PC-9 (cell line): ENCODE measurements around the gene GPT2. TPM values are rescaled to one million over a fixed set of nuclear protein-coding genes. Genes with fewer than 3 reads are reported as not detected.
A peak's percentile ranks its signal among the peaks of the same experiment; 100 is the strongest.

Experiments
- BruUV-seq: library from RNA; stranded (reverse); fragments of 400-500 nt; replicated peaks from 2 replicates; lab custom pipeline; 2021; lab: Mats Ljungman, UMichigan
- CTCF ChIA-PET: fragments of 300-600 bp; sonication (Branson Sonifier 250); formaldehyde crosslinking; loops from one replicate; lab custom pipeline; 2022; ENCODE audit warnings: antibody characterized with exemption; lab: Charles Lee
- POLR2A ChIA-PET: fragments of 300-600 bp; sonication (Branson Sonifier 250); formaldehyde crosslinking; loops from one replicate; lab custom pipeline; 2022; ENCODE audit warnings: antibody characterized with exemption; ENCODE audit not compliant: unreplicated experiment; lab: Charles Lee
- DNase-seq, 2 experiments: peaks; one replicate each; pipeline versions ENCODE4 v3.0.0 to v3.0.0-alpha.2; 2015 to 2022; ENCODE audit warnings: mixed read lengths in 1 of 2
- H2AFZ ChIP-seq: fragments of 200-600 bp; sonication (generic); 2 replicates; pipeline ENCODE4 v1.8.1; 2017; ENCODE audit warnings: antibody characterized with exemption
- H3F3A ChIP-seq: fragments of 200-600 bp; sonication (generic); 2 replicates; pipeline ENCODE4 v1.8.1; 2017; ENCODE audit warnings: antibody characterized with exemption, mild to moderate bottlenecking, low read depth; ENCODE audit not compliant: insufficient read depth
- H3K27ac ChIP-seq: fragments of 200-600 bp; sonication (generic); 2 replicates; pipeline ENCODE4 v1.6.1; 2016; ENCODE audit warnings: mixed run types
- H3K27me3 ChIP-seq: fragments of 200-600 bp; sonication (generic); 2 replicates; pipeline ENCODE4 v1.6.1; 2016; ENCODE audit warnings: low read depth, mixed run types; ENCODE audit not compliant: insufficient read depth
- H3K36me3 ChIP-seq: fragments of 200-600 bp; sonication (generic); 2 replicates; pipeline ENCODE4 v1.6.1; 2016; ENCODE audit warnings: low read depth, mixed run types
- H3K4me1 ChIP-seq: fragments of 200-600 bp; sonication (generic); replicated peaks from 2 replicates; pipeline ENCODE4 v1.6.1; 2016; ENCODE audit warnings: mixed run types; ENCODE audit not compliant: insufficient read depth
- H3K4me2 ChIP-seq: fragments of 200-600 bp; sonication (generic); 2 replicates; pipeline ENCODE4 v1.6.1; 2017; ENCODE audit warnings: mixed run types
- H3K4me3 ChIP-seq: fragments of 200-600 bp; sonication (generic); 2 replicates; pipeline ENCODE4 v1.6.1; 2016; ENCODE audit warnings: mixed run types
- H3K79me2 ChIP-seq: fragments of 200-600 bp; sonication (generic); 2 replicates; pipeline ENCODE4 v1.6.1; 2017; ENCODE audit warnings: low read depth, mixed run types
- H3K9me2 ChIP-seq: fragments of 200-600 bp; sonication (generic); 2 replicates; pipeline ENCODE4 v1.8.1; 2017; ENCODE audit warnings: mild to moderate bottlenecking; ENCODE audit not compliant: insufficient read depth
- H3K9me3 ChIP-seq: fragments of 200-600 bp; sonication (generic); 2 replicates; pipeline ENCODE4 v1.8.1; 2016; ENCODE audit warnings: low read depth; ENCODE audit not compliant: insufficient read depth
- H4K20me1 ChIP-seq: fragments of 200-600 bp; sonication (generic); 2 replicates; pipeline ENCODE4 v1.8.1; 2017; ENCODE audit not compliant: insufficient read depth
- EZH2 ChIP-seq: fragments of 200-600 bp; sonication (generic); IDR thresholded peaks from 2 replicates; pipeline ENCODE4 v1.8.0; 2017; ENCODE audit warnings: antibody characterized with exemption, low read depth
- intact Hi-C: fragments of 100-400 bp; cut with micrococcal nuclease; formaldehyde crosslinking; loops from one replicate; pipeline ENCODE4 v1.10.0; 2022; ENCODE audit not compliant: unreplicated experiment
- total RNA-seq: library from RNA; stranded (reverse); gene quantifications from 2 replicates; pipeline ENCODE4 v1.2.3, GENCODE V29; 2021
- TF ChIP-seq, protein P1 (sequence below): fragments of 200-600 bp; sonication (generic); conservative IDR thresholded peaks from 2 replicates; pipeline ENCODE4 v1.6.1; 2017; ENCODE audit warnings: mixed run types, antibody characterized with exemption, mild to moderate bottlenecking, moderate library complexity

Gene GPT2
- total RNA-seq, 1 experiment from 2014 or later = 67.2 TPM

DNA sequence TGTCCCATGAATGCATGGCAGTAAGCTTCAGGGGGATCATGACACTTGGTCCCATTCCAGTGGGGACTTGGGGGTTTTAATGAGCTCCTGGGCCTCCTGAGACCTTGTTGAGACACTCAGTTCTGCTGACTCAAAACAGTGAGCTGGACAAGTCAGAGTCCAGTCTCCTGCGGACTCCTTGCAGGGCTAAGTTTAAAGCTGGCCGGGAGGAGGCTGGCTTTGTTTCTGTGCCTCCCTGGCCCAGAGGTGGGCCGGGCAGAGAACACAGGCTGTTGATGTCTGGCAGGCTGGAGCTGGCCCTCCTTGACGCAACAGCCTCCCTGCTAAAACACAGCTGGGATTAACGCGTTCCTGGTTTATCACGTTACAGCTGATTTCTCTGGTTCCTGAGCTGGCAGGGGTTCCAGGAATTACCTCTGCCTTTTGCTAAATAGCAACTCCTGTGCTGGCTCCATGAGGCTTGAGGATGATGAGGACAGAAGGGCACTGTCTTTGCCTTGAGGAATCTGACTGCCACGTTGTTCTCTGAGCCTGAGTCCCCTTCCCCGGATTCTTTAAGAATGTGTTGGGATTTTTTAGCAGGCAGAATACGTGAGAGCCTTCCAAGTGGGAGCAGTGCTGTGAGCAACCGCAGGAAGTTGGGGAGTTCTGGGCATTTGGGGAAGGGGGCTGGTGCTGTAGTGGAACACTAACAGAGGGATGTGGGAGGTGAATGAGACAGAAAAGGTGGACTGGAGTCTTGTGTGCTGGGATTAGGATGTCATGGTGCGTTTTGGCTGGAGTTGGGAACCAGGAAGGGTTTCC, 2.0 kb downstream of the GPT2 start:
- Histone ChIP-seq H3K79me2 (peaks cover 52% of the 10 kb centered on the region), H2AFZ (no peak overlapping the region), H3K4me1 (peaks cover 32% of the 10 kb centered on the region), H3K4me3 (peak overlapping the region; percentile 82; the same call in 1 of the 2 replicates), H4K20me1 (peaks cover 56% of the 10 kb centered on the region), H3K9me3 (no peaks in the 10 kb centered on the region), H3K36me3 (peaks cover 15% of the 10 kb centered on the region; the same call in 1 of the 2 replicates), H3K27me3 (no peaks in the 10 kb centered on the region), H3K4me2 (peak overlapping the region; percentile 84), H3K9me2 (no peaks in the 10 kb centered on the region), H3K27ac (no peak overlapping the region), H3F3A (peaks cover 4% of the 10 kb centered on the region; the same call in 1 of the 2 replicates)
- no TSS peak for BruUV-seq
- POLR2A ChIA-PET = interaction anchor here (0.7 kb wide), 1 partner anchor 1562 kb away, joined by 4 read pairs; no protein-coding TSS in a partner anchor
- TF ChIP-seq, protein P1, sequence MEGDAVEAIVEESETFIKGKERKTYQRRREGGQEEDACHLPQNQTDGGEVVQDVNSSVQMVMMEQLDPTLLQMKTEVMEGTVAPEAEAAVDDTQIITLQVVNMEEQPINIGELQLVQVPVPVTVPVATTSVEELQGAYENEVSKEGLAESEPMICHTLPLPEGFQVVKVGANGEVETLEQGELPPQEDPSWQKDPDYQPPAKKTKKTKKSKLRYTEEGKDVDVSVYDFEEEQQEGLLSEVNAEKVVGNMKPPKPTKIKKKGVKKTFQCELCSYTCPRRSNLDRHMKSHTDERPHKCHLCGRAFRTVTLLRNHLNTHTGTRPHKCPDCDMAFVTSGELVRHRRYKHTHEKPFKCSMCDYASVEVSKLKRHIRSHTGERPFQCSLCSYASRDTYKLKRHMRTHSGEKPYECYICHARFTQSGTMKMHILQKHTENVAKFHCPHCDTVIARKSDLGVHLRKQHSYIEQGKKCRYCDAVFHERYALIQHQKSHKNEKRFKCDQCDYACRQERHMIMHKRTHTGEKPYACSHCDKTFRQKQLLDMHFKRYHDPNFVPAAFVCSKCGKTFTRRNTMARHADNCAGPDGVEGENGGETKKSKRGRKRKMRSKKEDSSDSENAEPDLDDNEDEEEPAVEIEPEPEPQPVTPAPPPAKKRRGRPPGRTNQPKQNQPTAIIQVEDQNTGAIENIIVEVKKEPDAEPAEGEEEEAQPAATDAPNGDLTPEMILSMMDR = no peak
- TF ChIP-seq EZH2 = no peak
- intact Hi-C loops = loop anchor here (2.0 kb wide), 1 partner anchor 197 kb away; the partner anchor contains the start of genes ORC6 and VPS35
- DNase-seq = no peak
- CTCF ChIA-PET = interaction anchor here (1.5 kb wide), 1 partner anchor 32 kb away, joined by 5 read pairs; no protein-coding TSS in a partner anchor

DNA sequence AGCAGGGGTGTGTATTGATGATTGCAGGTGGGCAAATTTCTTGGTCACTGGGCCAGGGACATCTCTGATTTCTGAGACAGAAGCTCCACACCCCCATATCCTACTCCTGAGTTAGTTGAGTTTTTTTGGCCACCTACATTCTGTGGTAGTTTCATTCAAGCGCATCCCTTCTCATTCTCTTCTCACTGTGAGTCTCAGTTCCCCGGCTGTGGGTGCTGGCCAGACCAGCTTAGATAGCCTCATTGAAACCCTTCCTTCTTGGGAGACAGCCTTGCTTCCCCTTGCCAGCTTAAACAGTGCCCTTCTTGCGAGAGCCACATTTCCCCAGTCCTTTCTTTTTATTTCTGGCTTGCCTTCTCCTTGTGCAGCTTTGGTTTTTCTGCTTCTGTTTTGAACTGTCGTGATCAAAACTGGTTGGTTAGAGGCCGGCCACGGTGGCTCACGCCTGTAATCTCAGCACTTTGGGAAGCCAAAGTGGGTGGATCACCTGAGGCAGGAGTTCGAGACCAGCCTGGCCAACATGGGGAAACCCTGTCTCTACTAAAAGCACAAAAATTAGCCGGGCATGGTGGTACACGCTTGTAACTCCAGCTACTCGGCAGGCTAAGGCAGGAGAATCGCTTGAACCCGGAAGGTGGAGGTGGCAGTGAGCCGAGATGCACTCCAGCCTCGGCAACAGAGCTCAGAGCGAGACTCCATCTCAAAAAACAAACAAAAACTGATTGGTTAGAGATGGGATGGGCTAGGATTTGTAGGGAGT, 2.8 kb downstream of the GPT2 start:
- no peak overlapping the region for H3K27ac ChIP-seq
- no peak overlapping the region for H3K4me3 ChIP-seq
- peaks cover 63% of the 10 kb centered on the region for H4K20me1 ChIP-seq
- no peaks in the 10 kb centered on the region for H3K9me3 ChIP-seq
- no peak overlapping the region for H2AFZ ChIP-seq
- no peak for TF ChIP-seq EZH2
- TF ChIP-seq, protein P1 = no peak
- peaks cover 58% of the 10 kb centered on the region for H3K79me2 ChIP-seq
- H3K27me3 ChIP-seq = no peaks in the 10 kb centered on the region
- H3K4me2 ChIP-seq = peak overlapping the region; percentile 84; the same call in 1 of the 2 replicates
- intact Hi-C loops = no loop called here
- H3K9me2 ChIP-seq = no peaks in the 10 kb centered on the region
- H3K4me1 ChIP-seq = peaks cover 32% of the 10 kb centered on the region
- BruUV-seq = TSS peak; percentile 11
- no peak for DNase-seq
- ChIA-PET CTCF (interaction anchor here (1.5 kb wide), 1 partner anchor 33 kb away, joined by 5 read pairs; no protein-coding TSS in a partner anchor), POLR2A (no interaction called here)
- peaks cover 4% of the 10 kb centered on the region; the same call in 1 of the 2 replicates for H3F3A ChIP-seq
- peaks cover 15% of the 10 kb centered on the region; the same call in 1 of the 2 replicates for H3K36me3 ChIP-seq

DNA sequence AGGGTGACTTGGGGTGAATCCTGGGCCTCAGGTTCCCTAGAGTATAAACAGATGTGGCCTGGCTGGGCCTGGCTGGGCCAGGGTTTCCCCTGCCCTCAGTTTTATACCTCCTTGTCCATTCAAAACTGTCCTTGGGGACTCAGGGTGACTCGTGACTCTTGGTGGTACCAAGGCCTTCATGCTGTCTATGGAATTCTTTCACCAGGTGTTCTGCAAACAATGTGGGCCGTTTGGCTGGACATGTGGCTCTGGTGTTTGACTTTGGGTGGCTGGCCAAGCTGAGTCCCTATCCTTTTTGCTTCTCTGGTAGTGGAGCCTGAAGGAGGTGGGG, 3.3 kb downstream of the GPT2 start:
- no TSS peak for BruUV-seq
- Histone ChIP-seq H3K9me3 (no peaks in the 10 kb centered on the region), H3K4me1 (peaks cover 32% of the 10 kb centered on the region), H2AFZ (no peak overlapping the region), H3K36me3 (peaks cover 15% of the 10 kb centered on the region; the same call in 1 of the 2 replicates), H3K27ac (no peak overlapping the region), H3K4me3 (no peak overlapping the region), H3F3A (peaks cover 4% of the 10 kb centered on the region; the same call in 1 of the 2 replicates), H3K27me3 (no peaks in the 10 kb centered on the region), H3K79me2 (peaks cover 64% of the 10 kb centered on the region), H3K9me2 (no peaks in the 10 kb centered on the region), H3K4me2 (no peak overlapping the region; the same call in 1 of the 2 replicates), H4K20me1 (peaks cover 68% of the 10 kb centered on the region)
- intact Hi-C loops = no loop called here
- DNase-seq = no peak
- ChIA-PET POLR2A (no interaction called here), CTCF (no interaction called here)
- TF ChIP-seq, protein P1 = no peak
- TF ChIP-seq EZH2 = no peak
